Endothelial cell of umbilical vein (primary cell): Measurements from ENCODE around the gene BHLHE23. TPM values are rescaled to one million over a fixed set of nuclear protein-coding genes. Genes with fewer than 3 reads are reported as not detected.

ENCODE experiments used
- BruUV-seq: library from RNA; stranded (reverse); fragments of 400-500 nt; replicated peaks from 2 replicates; lab custom pipeline; 2021; lab: Mats Ljungman, UMichigan
- CTCF ChIA-PET: fragments of 300-600, 350-600 bp; sonication (Branson Sonifier 250); formaldehyde crosslinking; loops from one replicate; lab custom pipeline; 2021; ENCODE audit warnings: antibody characterized with exemption, inconsistent platforms; lab: Charles Lee
- POLR2A ChIA-PET: fragments of 300-600, 350-600 bp; sonication (Branson Sonifier 250); formaldehyde crosslinking; loops from one replicate; lab custom pipeline; 2021; ENCODE audit warnings: antibody characterized with exemption, inconsistent platforms; lab: Charles Lee
- DNase-seq: peaks from one replicate; pipeline ENCODE4 v3.0.0-alpha.2; 2011; ENCODE audit warnings: low read depth, low spot score
- FAIRE-seq: peaks from 2 replicates; lab custom pipeline; 2011; peaks lifted over from hg19 to GRCh38; lab: Jason Lieb, UNC
- H2AFZ ChIP-seq: 2 replicates; pipeline ENCODE4 v1.6.0; 2012; ENCODE audit warnings: low read depth, low read length, control low read depth, inconsistent platforms
- H3K27ac ChIP-seq: 2 replicates; pipeline ENCODE4 v1.5.1; 2011; ENCODE audit warnings: low read depth, mild to moderate bottlenecking, control low read depth, low read length, moderate library complexity; ENCODE audit not compliant: insufficient read depth
- H3K27me3 ChIP-seq, 2 experiments: 2 replicates each; pipeline versions ENCODE4 v1.6.0 to v1.6.1; 2011; ENCODE audit warnings: low read length in 2 of 2, mixed read lengths in 1 of 2; ENCODE audit not compliant: control insufficient read depth in 2 of 2, insufficient read depth in 2 of 2
- H3K36me3 ChIP-seq, 2 experiments: 2 replicates in 1 of 2; 3 replicates in 1 of 2; pipeline ENCODE4 v1.5.1; 2011; ENCODE audit warnings: low read length in 2 of 2, mild to moderate bottlenecking in 1 of 2, moderate library complexity in 1 of 2; ENCODE audit not compliant: control insufficient read depth in 2 of 2, insufficient read depth in 2 of 2; ENCODE audit errors: extremely low read depth in 1 of 2
- H3K4me1 ChIP-seq: 3 replicates; pipeline ENCODE4 v1.5.1; 2011; ENCODE audit warnings: mild to moderate bottlenecking, low read length; ENCODE audit not compliant: control insufficient read depth, insufficient read depth; ENCODE audit errors: extremely low read depth
- H3K4me2 ChIP-seq: 2 replicates; pipeline ENCODE4 v1.6.1; 2011; ENCODE audit warnings: low read length, control low read depth, mixed read lengths; ENCODE audit not compliant: insufficient read depth
- H3K4me3 ChIP-seq, 3 experiments: fragments of 200-600 bp in 1 of 3; sonication (generic), shearing (Covaris generic) in 1 of 3; replicated peaks in 1 of 3; 2 replicates each; pipeline ENCODE4 v1.5.1; 2011 to 2016; ENCODE audit warnings: control low read depth in 3 of 3, low read length in 3 of 3, mild to moderate bottlenecking in 2 of 3, inconsistent platforms in 1 of 3, low read depth in 1 of 3, moderate library complexity in 1 of 3; ENCODE audit not compliant: insufficient read depth in 1 of 3
- H3K79me2 ChIP-seq: 2 replicates; pipeline ENCODE4 v1.6.0; 2012; ENCODE audit warnings: low read length, inconsistent platforms; ENCODE audit not compliant: control insufficient read depth, insufficient read depth
- H3K9ac ChIP-seq: replicated peaks from 2 replicates; pipeline ENCODE3; 2011; ENCODE audit warnings: low read length, control low read depth; ENCODE audit not compliant: insufficient read depth; ENCODE audit errors: extremely low read depth
- H3K9me1 ChIP-seq: replicated peaks from 3 replicates; pipeline ENCODE4 v1.6.0; 2011; ENCODE audit warnings: mild to moderate bottlenecking, low read length; ENCODE audit not compliant: control insufficient read depth, insufficient read depth; ENCODE audit errors: extremely low read depth
- H3K9me3 ChIP-seq: replicated peaks from 2 replicates; pipeline ENCODE4 v1.5.1; 2012; ENCODE audit warnings: low read length, inconsistent platforms; ENCODE audit not compliant: control insufficient read depth, insufficient read depth
- H4K20me1 ChIP-seq: replicated peaks from 2 replicates; pipeline ENCODE3; 2011; ENCODE audit warnings: mild to moderate bottlenecking, low read length; ENCODE audit not compliant: control insufficient read depth, insufficient read depth; ENCODE audit errors: extremely low read depth
- CTCF ChIP-seq, 2 donors: IDR thresholded peaks; 1 replicate in 1 of 2; 2 replicates in 1 of 2; pipeline ENCODE4 v1.5.1; 2011; ENCODE audit warnings: low read length in 2 of 2, mild to moderate bottlenecking in 2 of 2, moderate library complexity in 2 of 2, control low read depth in 1 of 2, inconsistent platforms in 1 of 2, low read depth in 1 of 2; ENCODE audit not compliant: insufficient read depth in 1 of 2; ENCODE audit errors: extremely low read depth in 1 of 2
- EZH2 ChIP-seq: IDR thresholded peaks from 2 replicates; pipeline ENCODE4 v1.6.1; 2012; ENCODE audit warnings: borderline replicate concordance, low read depth, mild to moderate bottlenecking, moderate library complexity, low read length, inconsistent platforms; ENCODE audit not compliant: severe bottlenecking
- FOS ChIP-seq: IDR thresholded peaks from 2 replicates; pipeline ENCODE4 v1.6.1; 2011; ENCODE audit warnings: mild to moderate bottlenecking, low read length, moderate library complexity, borderline replicate concordance; ENCODE audit not compliant: insufficient read depth
- GATA2 ChIP-seq: IDR thresholded peaks from 2 replicates; pipeline ENCODE4 v1.7.0; 2011; ENCODE audit warnings: low read depth, mild to moderate bottlenecking, moderate library complexity, mixed read lengths, low read length; ENCODE audit not compliant: insufficient read length, insufficient read depth
- JUN ChIP-seq: IDR thresholded peaks from 2 replicates; pipeline ENCODE4 v1.6.1; 2011; ENCODE audit warnings: borderline replicate concordance, low read depth; ENCODE audit not compliant: insufficient read length, insufficient read depth
- MYC ChIP-seq: IDR thresholded peaks from one replicate; pipeline ENCODE4 v1.6.1; 2011; ENCODE audit warnings: mild to moderate bottlenecking, low read depth, low read length
- POLR2A ChIP-seq: IDR thresholded peaks from 2 replicates; pipeline ENCODE4 v1.6.1; 2012; ENCODE audit warnings: low read depth, mild to moderate bottlenecking, control low read depth, low read length
- POLR2AphosphoS5 ChIP-seq: IDR thresholded peaks from 2 replicates; pipeline ENCODE4 v1.6.1; 2012; ENCODE audit warnings: low read depth, mild to moderate bottlenecking, control low read depth, low read length, moderate library complexity; ENCODE audit not compliant: insufficient read depth
- dilution Hi-C: fragments of 300-500 bp; cut with MboI; formaldehyde crosslinking; loops from one replicate; pipeline ENCODE4 v1.15.0; 2019; ENCODE audit warnings: low sequenced_read_pairs; ENCODE audit not compliant: extremely low pct_ligation_motif_present
- intact Hi-C: fragments of 100-400 bp; cut with micrococcal nuclease; formaldehyde crosslinking; loops from one replicate; pipeline ENCODE4 v1.10.0; 2022
- polyA plus RNA-seq, 4 experiments: library from polyadenylated mRNA; depleted of rRNA in 3 of 4; stranded (reverse) in 3 of 4; unstranded in 1 of 4; fragments of >200 nt; gene quantifications; 2 replicates each; pipeline versions ENCODE4 v1.2.1 to v1.2.3, GENCODE V29; 2011 to 2012; ENCODE audit warnings: missing spikeins in 1 of 4
- total RNA-seq: library from RNA; stranded (reverse); gene quantifications from 2 replicates; pipeline ENCODE4 v1.2.3, GENCODE V29; 2021
- TF ChIP-seq, protein P1 (sequence below): IDR thresholded peaks from 2 replicates; pipeline ENCODE4 v1.6.1; 2011; ENCODE audit not compliant: insufficient read depth, insufficient read length

Gene BHLHE23
- total and polyA plus RNA-seq, 2 donors (not counting 3 experiments of a cell fraction or from before 2014, with no cell fraction given): not detected

DNA sequence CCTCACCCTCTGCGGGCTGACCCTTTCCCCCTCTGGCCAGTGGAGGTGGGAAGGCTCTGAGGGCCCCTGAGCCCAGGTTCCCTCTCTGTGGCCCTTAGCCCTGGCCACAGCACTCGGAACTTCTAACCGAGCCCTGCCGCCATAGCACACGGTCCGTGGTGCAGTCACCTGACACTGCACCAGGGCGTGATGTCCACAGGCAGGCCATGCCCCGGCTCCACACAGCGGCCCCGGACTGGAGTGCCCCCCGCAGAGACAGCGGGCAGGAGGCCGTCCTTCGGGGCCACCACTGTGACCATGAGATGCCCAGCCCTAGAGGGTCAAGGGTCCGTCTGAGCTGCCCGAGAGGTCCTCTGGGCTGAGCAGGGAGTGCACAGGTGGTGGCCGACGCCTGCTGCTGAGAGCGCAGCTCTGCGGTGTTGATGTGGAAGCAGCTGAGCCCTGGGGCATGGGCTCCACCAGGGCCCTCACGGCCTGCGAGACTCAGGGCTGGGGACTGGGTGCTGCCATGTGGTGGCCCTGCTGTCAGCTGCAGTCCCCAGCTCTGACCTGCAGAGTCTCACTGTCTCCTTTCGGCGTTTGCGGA is 11.2 kb upstream of the BHLHE23 start:
- FAIRE-seq (no peak), DNase-seq (no peak)
- no peaks in the 10 kb centered on the region for H3K4me1 ChIP-seq
- no peaks in the 10 kb centered on the region for H3K9me3 ChIP-seq
- no peaks in the 10 kb centered on the region for H4K20me1 ChIP-seq
- intact Hi-C loops (no loop called here), dilution Hi-C loops (no loop called here)
- TF ChIP-seq EZH2: no peak
- no peak for TF ChIP-seq FOS
- no peak for TF ChIP-seq JUN
- no peak for TF ChIP-seq MYC
- TF ChIP-seq POLR2A: no peak
- no peak for TF ChIP-seq POLR2AphosphoS5
- TF ChIP-seq, protein P1, sequence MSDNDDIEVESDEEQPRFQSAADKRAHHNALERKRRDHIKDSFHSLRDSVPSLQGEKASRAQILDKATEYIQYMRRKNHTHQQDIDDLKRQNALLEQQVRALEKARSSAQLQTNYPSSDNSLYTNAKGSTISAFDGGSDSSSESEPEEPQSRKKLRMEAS: no peak
- TF ChIP-seq GATA2: no peak
- no peak for TF ChIP-seq CTCF (IDR thresholded peaks at IDR 0.05; ENCODE audit: extremely low read depth in 1 of 2, insufficient read depth in 1 of 2, low read depth in 1 of 2, low read length in 2 of 2)
- CTCF ChIA-PET: no interaction called here
- no peaks in the 10 kb centered on the region for H3K36me3 ChIP-seq
- H3K27ac ChIP-seq: no peak overlapping the region
- no peaks in the 10 kb centered on the region for H3K79me2 ChIP-seq
- no peak overlapping the region for H3K9ac ChIP-seq
- no peaks in the 10 kb centered on the region for H3K9me1 ChIP-seq
- H2AFZ ChIP-seq: no peak overlapping the region
- POLR2A ChIA-PET: no interaction called here
- H3K4me3 ChIP-seq: no peak overlapping the region
- peaks cover 18 to 24% of the 10 kb centered on the region in 2 experiments for H3K27me3 ChIP-seq
- no TSS peak for BruUV-seq
- no peak overlapping the region for H3K4me2 ChIP-seq
